Muscle layer of colon (tissue), 2 donors: ENCODE data around the gene AOC1.

Experiments used
- H3K27ac ChIP-seq: one replicate; pipeline ENCODE4 v1.7.0; 2013; ENCODE audit warnings: low read depth, mild to moderate bottlenecking, low read length, moderate library complexity
- H3K27me3 ChIP-seq, 2 donors: one replicate each; pipeline ENCODE4 v1.7.0; 2013; ENCODE audit warnings: low read length in 2 of 2, mild to moderate bottlenecking in 2 of 2; ENCODE audit not compliant: insufficient read depth in 2 of 2, control insufficient read depth in 1 of 2
- H3K36me3 ChIP-seq: one replicate; pipeline ENCODE4 v1.7.0; 2013; ENCODE audit warnings: mild to moderate bottlenecking, low read length; ENCODE audit not compliant: insufficient read depth
- H3K4me1 ChIP-seq: one replicate; pipeline ENCODE4 v1.7.0; 2013; ENCODE audit warnings: mild to moderate bottlenecking, low read length; ENCODE audit not compliant: insufficient read depth
- H3K4me3 ChIP-seq, 2 donors: one replicate each; pipeline ENCODE4 v1.7.0; 2013; ENCODE audit warnings: low read length in 2 of 2, low read depth in 1 of 2, mild to moderate bottlenecking in 1 of 2, moderate library complexity in 1 of 2
- H3K9ac ChIP-seq: one replicate; pipeline ENCODE4 v1.7.0; 2013; ENCODE audit warnings: low read length
- H3K9me3 ChIP-seq: one replicate; pipeline ENCODE4 v1.7.0; 2013; ENCODE audit warnings: mild to moderate bottlenecking, low read length
- donor health status: abdominal sarcoma.
- donor health status: Adenocarcinoma of cecum.

The AOC1 gene

GRCh38 chr7:150881189-150881588 lies 28.9 kb downstream of the AOC1 start:
- no peak overlapping the region for H3K4me3 ChIP-seq
- H3K9ac ChIP-seq: no peak overlapping the region
- no peaks in the 10 kb centered on the region for H3K36me3 ChIP-seq
- H3K4me1 ChIP-seq: no peaks in the 10 kb centered on the region
- no peaks in the 10 kb centered on the region for H3K27me3 ChIP-seq
- no peak overlapping the region for H3K27ac ChIP-seq
- H3K9me3 ChIP-seq: no peaks in the 10 kb centered on the region

- no peaks in the 10 kb centered on the region for H3K4me1 ChIP-seq
- no peaks in the 10 kb centered on the region for H3K9me3 ChIP-seq
- no peak overlapping the region for H3K4me3 ChIP-seq
- H3K36me3 ChIP-seq: no peaks in the 10 kb centered on the region
- H3K27ac ChIP-seq: no peak overlapping the region
- no peaks in the 10 kb centered on the region for H3K27me3 ChIP-seq
- no peak overlapping the region for H3K9ac ChIP-seq
Measured at GRCh38 chr7:150890853-150891584, 38.7 kb downstream of the AOC1 start.

- H3K4me3 ChIP-seq: no peak overlapping the region
- no peak overlapping the region for H3K27ac ChIP-seq
- H3K9ac ChIP-seq: no peak overlapping the region
- H3K4me1 ChIP-seq: no peaks in the 10 kb centered on the region
- no peaks in the 10 kb centered on the region for H3K36me3 ChIP-seq
- H3K27me3 ChIP-seq: no peaks in the 10 kb centered on the region
- H3K9me3 ChIP-seq: no peaks in the 10 kb centered on the region
Measured at GRCh38 chr7:150891740-150892139, 39.4 kb downstream of the AOC1 start.

DNA sequence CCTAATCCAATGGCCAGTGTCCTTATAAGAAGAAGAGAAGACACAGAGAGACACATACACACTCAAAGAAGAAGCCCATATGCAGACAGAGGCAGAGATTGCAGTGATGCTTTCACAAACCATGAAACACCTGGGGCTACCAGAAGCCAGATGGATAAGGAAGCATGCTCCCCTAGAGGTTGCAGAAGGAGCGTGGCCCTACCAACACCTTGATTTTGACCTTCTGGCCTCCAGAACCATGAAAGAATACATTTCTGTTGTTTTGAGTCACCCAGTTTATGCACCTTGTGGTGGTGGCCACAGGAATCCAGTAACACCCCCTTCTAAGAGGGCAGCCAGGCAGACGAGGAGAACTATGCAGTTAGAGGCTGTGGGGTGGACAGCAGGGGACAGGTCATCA lies 43.5 kb downstream of the AOC1 start:
- Histone ChIP-seq H3K36me3 (no peaks in the 10 kb centered on the region), H3K9me3 (no peaks in the 10 kb centered on the region)

DNA sequence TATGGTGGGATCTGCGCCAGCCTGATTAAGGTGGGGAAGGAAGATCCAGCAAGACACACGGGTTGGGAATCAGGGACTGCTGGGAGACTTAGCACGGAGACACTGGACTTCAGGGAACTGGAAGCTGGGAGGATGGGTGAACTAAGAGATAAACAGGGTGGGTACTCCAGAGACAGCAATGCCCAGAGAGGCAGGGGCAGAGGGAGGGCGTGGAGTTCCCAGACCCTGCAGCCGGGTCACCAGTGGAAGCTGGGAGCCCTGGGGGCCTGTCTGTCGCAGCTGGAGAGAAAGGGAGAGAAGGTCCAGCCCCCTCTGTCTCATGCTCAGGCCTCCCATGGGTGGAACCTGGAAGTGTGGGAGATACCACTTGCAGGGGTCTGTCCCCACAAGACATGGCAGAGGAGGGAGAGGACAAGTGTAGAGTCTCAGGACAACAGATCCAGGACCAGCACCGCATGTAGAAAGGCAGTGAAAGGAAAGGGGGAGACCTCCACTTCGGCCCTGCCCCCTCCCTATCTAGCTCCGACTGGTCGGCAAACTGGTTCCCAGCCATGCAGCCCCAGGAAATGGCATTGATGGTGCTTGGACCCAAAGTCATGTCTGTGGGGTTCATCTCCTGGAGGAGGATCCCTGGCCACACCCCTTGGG lies 44.4 kb downstream of the AOC1 start:
- no peaks in the 10 kb centered on the region for H3K27me3 ChIP-seq
- peaks cover 21% of the 10 kb centered on the region for H3K4me1 ChIP-seq
- no peaks in the 10 kb centered on the region for H3K36me3 ChIP-seq
- H3K27ac ChIP-seq: no peak overlapping the region
- H3K9ac ChIP-seq: no peak overlapping the region
- no peak overlapping the region for H3K4me3 ChIP-seq
- H3K9me3 ChIP-seq: no peaks in the 10 kb centered on the region

More for the DNA sequence above, 43.5 kb downstream of the AOC1 start:
- Histone ChIP-seq H3K4me1 (peaks cover 12% of the 10 kb centered on the region), H3K27me3 (no peaks in the 10 kb centered on the region), H3K27ac (no peak overlapping the region), H3K4me3 (no peak overlapping the region), H3K9ac (no peak overlapping the region)

- H3K27ac ChIP-seq: no peak overlapping the region
- H3K9ac ChIP-seq: no peak overlapping the region
- H3K9me3 ChIP-seq: no peaks in the 10 kb centered on the region
- no peak overlapping the region for H3K4me3 ChIP-seq
- no peaks in the 10 kb centered on the region for H3K27me3 ChIP-seq
- peaks cover 32% of the 10 kb centered on the region for H3K4me1 ChIP-seq
- H3K36me3 ChIP-seq: no peaks in the 10 kb centered on the region
Measured at GRCh38 chr7:150897502-150898474, 45.5 kb downstream of the AOC1 start.

GRCh38 chr7:150898475-150899011 lies 46.2 kb downstream of the AOC1 start:
- H3K4me1 ChIP-seq: peaks cover 37% of the 10 kb centered on the region
- no peak overlapping the region for H3K4me3 ChIP-seq
- no peaks in the 10 kb centered on the region for H3K27me3 ChIP-seq
- H3K9me3 ChIP-seq: no peaks in the 10 kb centered on the region
- H3K9ac ChIP-seq: no peak overlapping the region
- no peaks in the 10 kb centered on the region for H3K36me3 ChIP-seq
- no peak overlapping the region for H3K27ac ChIP-seq

DNA sequence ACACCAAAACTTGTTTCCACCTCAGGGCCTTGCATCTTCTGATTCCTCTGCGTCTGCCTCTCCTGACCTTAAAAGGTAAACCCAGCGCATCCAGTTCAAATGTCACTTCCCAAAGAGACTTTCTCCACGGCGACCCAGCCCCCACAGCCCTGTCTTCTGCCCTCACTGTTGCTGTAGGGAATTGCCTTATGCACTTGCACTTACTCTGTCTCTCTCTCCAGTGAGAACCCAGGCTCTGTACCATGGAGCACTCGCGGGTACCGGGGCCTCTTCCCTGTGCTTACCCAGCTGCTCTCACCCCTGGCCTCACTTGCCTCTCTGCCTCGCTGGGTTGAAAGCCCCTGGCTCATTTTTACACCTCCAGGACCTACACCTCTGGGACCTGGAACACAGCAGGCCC lies 48.4 kb downstream of the AOC1 start:
- H3K9ac ChIP-seq: no peak overlapping the region

GRCh38 chr7:150901160-150902035 lies 49.1 kb downstream of the AOC1 start:
- no peak overlapping the region for H3K9ac ChIP-seq
- peaks cover 48% of the 10 kb centered on the region for H3K4me1 ChIP-seq
- H3K27me3 ChIP-seq: no peaks in the 10 kb centered on the region
- no peak overlapping the region for H3K4me3 ChIP-seq
- no peak overlapping the region for H3K27ac ChIP-seq
- no peaks in the 10 kb centered on the region for H3K9me3 ChIP-seq
- H3K36me3 ChIP-seq: no peaks in the 10 kb centered on the region

More for the DNA sequence above, 48.4 kb downstream of the AOC1 start:
- Histone ChIP-seq H3K36me3 (no peaks in the 10 kb centered on the region), H3K27ac (no peak overlapping the region), H3K4me3 (no peak overlapping the region), H3K4me1 (peaks cover 48% of the 10 kb centered on the region), H3K27me3 (no peaks in the 10 kb centered on the region), H3K9me3 (no peaks in the 10 kb centered on the region)

DNA sequence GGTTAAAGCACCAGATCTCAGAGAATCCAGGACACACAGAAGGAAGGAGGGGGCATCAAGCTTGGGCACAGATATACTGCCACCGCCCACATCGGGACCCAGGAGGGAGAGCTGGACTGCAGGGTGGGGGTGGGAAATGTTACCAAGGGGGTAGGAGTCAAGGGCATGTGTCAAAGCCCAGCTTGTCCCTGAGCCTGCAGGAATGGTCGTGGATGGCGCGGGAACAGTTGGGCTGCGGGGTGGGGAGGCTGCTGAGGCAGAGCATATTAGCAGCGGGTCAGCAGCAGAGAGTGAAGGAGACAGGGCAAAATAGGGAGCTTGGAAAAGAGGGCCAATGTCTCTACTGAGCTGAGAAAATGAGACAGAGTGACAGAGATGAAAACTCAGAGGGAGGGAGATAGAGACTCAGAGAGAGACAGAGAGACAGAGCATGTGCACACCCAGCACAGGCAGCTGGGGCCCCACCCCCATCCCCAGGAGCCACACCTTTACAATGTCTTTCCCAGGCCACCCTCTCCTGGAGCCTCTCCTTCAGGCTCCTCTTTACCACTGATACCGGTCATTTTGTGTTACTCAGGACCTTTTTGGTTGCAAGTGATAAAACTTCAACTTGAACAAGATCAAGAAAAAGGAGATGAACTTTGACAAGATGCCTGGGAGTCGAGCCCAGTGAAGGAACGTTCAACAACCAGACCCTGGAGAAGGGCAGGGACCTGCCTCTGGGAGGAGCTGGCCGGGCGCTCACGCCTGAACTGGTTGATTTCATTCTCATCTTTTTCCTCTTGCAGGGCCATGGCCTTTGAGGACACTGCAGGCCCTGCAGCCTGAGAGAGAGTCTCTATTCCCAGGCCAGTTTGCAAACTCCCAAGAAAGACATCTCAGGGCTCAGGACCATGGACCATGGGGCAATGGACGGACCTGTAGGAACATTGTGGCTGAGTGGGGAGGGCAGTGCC lies 50.0 kb downstream of the AOC1 start:
- Histone ChIP-seq H3K27me3 (no peaks in the 10 kb centered on the region), H3K9ac (no peak overlapping the region), H3K9me3 (no peaks in the 10 kb centered on the region), H3K4me1 (peaks cover 48% of the 10 kb centered on the region), H3K36me3 (no peaks in the 10 kb centered on the region), H3K4me3 (no peak overlapping the region), H3K27ac (peak overlapping the region; percentile 60)
